Right lung (tissue), 5 donors: ENCODE data around the gene MCRIP1. TPM values are rescaled to one million over a fixed set of nuclear protein-coding genes. Genes with fewer than 3 reads are reported as not detected.

Source experiments
- DNase-seq, 2 donors: peaks; one replicate each; pipeline ENCODE4 v3.0.0-alpha.2; 2013
- polyA plus RNA-seq, 5 donors: library from polyadenylated mRNA; unstranded; fragments of 120-200 nt; gene quantifications; one replicate each; pipeline versions ENCODE4 v1.2.1 to v1.2.3, GENCODE V29; 2013; ENCODE audit warnings: inconsistent platforms in 1 of 5, low replicate concordance in 1 of 5; ENCODE audit not compliant: insufficient read length in 5 of 5, insufficient read depth in 1 of 5

The MCRIP1 gene
- polyA plus RNA-seq, 5 donors, result 53.6 to 144 (median 89.4) TPM

DNA sequence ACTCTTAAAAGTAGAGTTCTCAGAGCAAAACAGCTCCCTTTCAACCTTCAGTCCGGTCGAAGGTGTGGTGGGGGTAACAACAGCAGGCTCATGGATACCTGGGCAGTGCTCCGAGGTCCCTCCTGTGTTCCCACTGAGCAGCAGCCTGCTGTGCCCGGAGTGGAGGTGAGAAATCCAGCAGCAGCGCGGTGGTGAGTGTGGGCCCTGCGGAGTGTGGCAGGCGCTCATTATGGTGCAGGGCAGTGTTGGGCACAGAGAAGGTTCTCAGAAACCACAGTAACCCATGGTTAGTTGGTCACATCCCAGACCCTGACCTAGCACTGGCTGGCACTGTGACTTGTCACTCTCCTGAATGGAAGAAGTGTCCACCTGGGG, 32.3 kb upstream of the MCRIP1 start:
- no peak for DNase-seq

DNA sequence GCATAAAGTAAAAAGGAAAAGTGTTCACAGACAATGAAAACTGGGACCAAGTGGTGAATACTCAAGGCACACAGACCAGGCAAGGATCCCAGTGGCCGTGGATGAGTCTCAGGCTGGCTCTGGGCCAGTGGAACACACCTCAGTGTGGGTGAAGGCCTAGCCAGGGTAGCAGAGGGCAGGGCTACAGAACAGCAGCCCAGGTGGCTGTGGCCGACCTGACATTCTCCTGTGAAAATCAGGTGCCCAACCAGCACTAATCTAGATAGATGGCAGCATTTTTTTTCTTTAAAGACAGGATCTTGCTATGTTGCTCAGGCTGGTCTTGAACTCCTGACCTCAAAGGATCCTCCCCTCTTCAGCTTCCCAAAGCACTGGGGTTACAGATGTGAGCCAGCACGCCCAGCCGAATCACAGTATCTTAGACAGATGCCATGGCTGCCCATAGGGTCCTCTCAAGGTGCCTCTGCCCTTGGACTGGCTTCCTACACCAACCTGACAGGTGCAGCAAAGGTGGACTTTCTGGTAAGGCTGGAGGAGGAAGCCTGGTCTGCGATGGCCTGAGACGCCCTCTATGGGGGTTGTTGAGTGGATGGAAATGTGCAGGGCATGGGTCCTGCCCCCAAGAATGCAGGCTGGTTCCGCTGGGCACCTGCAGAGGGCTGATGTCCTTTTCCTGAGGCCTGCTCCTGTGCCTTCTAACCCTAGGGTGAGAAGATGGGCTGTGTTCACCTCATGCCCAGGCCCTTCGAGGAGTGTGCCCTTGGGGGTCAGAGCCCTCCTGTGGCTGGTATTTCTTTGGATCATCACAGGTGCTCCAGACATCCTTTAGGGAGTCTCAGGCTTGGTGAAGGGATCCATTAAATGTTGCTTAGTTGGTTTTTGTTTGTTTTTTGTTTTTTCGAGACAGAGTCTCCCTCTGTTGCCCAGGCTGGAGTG, 31.0 kb upstream of the MCRIP1 start:
- no peak for DNase-seq

DNA sequence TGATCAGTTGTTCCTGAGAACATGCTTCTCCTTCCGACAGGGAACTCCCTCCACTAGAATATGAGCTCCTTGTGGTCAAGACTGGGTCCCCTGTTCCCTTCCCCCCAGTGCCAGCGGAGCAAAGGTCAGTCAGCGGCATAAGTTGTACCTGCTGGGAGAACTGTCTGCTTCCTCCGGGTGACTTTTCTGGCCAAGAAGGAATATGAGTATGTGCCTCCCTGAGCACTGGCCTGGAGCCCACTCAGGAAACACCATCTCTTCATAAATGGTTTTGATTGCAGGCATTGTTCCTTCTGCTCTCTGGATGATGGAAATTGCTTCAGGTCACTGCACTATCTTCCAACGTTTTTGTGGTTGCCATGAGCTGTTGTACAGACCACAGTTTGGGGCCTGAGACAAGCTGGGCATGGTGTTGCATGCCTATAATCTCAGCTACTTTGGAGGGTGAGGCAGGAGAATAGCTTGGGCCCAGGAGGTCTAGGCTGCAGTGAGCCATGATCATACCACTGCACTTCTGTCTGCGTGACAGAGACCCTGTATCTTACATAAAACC, 30.1 kb upstream of the MCRIP1 start:
- DNase-seq, result no peak

- DNase-seq, result peak; percentile 100
Measured at GRCh38 chr17:81860756-81861568, 27.9 kb upstream of the MCRIP1 start.

GRCh38 chr17:81859906-81860755, 27.0 kb upstream of the MCRIP1 start, which contains the start of gene P4HB:
P4HB (minus strand) TSS chr17:81860535; CDS start chr17:81860471, 64 bp downstream.
- no peak for DNase-seq

GRCh38 chr17:81858967-81859905, 26.1 kb upstream of the MCRIP1 start:
- no peak for DNase-seq

DNA sequence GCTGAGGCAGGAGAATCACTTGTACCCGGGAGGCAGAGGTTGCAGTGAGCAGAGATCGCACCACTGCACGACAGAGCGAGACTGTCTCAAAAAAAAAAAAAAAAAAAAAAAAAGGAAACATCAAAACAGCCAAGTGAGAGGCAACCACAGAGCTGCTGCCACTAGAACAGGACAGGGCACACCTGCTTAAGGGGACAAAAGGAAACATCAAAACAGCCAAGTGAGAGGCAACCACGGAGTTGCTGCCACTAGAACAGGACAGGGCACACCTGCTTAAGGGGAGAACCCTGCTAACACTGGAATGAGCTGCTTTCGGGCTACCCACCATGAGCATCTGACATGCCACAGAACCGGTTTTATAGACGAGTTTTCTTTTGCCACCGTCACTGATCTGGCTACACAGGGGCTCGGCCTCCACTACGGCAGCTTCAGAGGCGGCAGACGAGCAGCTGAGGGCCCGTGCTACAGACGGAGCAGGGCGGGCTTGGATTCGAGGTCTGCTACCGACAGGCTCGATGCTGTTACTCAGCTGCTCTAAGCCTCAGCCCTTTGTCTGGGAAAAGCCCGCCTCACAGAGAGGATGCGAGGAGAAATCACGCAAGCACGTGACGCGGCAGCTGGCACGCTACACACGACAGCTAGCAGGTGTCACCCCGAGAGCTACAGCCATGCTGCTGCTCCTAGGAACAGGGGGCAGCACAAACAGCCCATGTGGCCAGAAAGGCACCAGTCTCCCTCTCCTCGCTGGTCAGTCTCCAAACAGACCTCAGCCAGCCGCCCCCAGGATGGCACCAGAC, 25.3 kb upstream of the MCRIP1 start:
- DNase-seq, result no peak

DNA sequence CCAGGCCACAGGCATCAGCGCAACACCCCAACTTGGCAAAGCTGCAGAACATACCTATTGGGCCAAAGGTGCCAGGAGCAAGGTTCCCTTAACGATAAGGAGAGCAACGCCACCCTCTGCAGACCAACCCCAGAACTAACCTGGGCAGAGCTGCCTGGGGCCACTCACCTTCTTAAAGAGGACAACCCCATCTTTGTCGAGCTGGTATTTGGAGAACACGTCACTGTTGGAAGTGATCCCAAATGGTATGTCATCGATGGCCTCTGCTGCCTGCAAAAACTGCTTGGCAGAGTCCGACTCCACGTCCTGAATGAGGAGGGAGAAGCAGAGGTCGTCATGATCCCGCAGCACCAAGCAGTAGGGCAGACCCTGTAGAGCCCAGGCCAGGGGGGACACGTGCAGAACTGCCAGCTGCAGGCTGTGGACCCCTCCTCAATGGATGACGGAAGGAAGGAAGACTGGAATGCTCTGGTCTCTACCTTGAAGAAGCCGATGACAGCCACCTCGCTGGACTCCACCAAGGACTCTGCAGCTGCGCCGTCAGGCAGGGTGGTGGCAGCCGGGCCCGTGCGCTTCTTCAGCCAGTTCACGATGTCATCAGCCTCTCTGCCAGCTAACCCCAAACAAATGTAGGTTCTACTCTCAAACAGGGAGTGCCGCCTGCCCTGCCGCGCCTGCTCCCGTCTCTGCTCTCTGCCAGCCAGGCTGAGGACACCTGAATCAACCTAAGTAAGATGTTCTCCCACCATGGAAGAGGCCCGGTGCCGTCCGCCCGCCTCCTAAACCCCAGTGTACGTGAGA, 22.1 kb upstream of the MCRIP1 start:
- no peak for DNase-seq

GRCh38 chr17:81852237-81852636, 19.1 kb upstream of the MCRIP1 start:
- no peak for DNase-seq

DNA sequence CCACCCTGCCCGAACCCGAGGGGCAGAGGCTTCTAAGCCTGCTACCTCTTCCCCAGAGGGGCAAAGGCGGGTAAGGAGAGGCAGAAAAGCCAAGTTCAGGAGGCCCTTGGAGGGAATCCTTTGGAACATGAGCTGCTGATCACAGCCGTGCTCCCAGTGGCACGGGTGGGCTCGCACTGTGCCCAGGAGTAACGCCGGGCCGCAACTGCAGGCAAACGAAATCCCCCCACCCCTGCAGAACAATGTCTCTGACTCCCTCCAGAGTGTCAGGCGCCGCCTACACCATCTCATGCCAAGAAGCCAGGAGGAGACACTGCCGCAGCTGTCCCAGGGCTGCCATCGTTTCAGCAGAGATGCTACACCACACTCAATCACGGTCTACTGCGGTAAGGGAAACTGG, 18.3 kb upstream of the MCRIP1 start:
- DNase-seq, result no peak

- DNase-seq, result no peak
Measured at GRCh38 chr17:81849457-81849856, 16.4 kb upstream of the MCRIP1 start.

DNA sequence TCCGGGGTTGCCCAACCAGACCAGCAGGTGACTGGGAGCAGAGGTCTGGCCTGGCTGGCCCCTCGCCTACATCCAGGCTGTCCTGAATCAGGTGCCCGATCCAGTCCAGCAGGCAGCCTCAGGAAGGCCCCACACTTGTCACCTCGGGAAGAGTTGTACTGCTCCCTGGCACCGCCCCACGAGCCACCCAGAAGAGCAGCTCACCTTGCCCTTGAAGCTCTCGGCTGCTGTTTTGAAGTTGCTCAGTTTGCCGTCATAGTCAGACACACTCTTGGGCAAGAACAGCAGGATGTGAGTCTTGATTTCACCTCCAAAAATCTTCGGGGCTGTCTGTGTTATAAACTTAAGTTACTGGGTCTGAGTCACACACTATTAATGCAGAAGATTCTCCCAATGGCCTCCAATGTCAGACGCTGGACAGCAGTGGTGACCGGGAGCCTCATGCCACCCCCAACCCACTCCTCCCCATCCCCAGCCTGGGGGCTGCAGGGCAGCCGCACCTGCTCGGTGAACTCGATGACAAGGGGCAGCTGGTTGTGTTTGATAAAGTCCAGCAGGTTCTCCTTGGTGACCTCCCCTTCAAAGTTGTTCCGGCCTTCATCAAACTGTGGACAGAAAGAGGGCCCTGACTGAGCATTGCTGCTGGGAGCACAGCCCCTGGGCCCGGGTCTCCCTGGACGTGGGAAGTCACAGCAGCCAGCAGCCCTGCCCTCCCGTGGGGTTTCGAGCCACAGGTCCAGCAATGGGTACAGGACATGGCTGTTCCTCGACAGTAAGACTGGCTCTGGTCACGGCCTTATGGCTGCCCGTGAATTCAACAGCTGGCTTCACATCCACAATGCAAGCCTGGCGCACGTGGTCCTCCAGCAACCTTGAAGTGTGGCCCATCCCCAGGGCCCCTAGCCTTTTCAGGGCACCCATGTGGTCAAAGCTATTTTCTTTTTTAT, 13.9 kb upstream of the MCRIP1 start:
- no peak for DNase-seq

DNA sequence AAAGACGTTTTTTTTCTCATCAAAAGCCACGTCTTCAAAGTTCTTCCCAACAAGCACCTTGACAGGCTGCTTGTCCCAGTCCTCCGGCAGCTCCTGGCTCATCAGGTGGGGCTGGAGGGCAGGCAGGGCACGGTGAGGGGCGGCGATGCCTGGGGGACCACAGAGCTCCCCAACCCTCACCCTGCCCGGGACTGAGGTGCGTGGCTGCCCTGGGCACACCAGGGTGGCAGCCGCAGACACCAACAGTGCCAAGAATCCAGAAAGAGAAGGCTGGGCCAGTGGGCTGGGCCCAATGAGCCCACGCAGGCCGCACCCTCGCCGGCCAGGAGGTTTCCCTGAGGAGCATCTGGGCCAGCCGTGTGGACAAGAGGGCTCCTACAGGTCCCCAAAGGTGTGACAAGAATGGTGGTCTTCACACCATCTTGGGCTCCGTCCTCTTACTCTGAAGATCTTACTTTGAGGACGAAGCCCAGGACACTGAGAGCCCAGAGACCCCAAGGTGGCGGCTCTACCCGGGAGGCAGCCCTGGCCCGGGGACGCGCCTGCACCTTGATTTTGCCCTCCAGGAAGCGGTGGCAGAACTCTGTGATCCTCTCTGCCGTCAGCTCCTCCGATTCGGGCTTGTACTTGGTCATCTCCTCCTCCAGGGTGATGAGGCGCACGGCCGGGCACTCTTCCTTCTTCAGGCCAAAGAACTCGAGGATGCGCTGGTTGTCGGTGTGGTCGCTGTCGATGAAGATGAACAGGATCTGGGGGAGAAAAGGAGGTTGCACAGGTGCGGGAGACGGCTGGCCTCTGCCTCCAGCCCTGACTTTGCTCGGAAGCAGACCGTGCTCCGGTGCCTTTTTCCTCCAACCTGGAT, 13.0 kb upstream of the MCRIP1 start:
- no peak for DNase-seq

- DNase-seq, result no peak
Measured at GRCh38 chr17:81845361-81845760, 12.3 kb upstream of the MCRIP1 start.

DNA sequence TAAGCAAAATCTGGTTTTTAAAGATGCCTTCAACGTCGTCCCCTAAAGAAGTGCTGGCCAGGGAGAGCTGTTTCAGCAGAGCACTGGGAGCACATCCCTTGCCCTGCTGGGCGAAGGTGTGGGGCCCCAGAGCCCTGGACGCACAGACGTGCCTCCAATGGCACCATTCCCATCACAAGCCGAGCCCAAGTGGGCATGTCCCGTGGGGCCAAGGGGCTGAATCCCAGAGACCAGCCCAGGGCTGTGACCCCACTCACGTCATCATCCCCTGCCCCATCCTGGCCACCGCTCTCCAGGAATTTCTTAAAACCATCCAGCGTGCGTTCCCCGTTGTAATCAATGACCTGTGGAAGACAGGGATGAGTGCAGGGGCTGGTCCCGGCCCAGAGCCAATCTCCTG, 11.8 kb upstream of the MCRIP1 start:
- DNase-seq, result no peak

- no peak for DNase-seq
Measured at GRCh38 chr17:81844327-81844851, 11.3 kb upstream of the MCRIP1 start.
